GM23248 (cell line): ENCODE results near the gene CTNNA3. TPM values are rescaled to one million over a fixed set of nuclear protein-coding genes. Genes with fewer than 3 reads are reported as not detected.
A peak's percentile ranks its signal among the peaks of the same experiment; 100 is the strongest.

Experiments
- DNase-seq: peaks from one replicate; pipeline ENCODE4 v3.0.0-alpha.2; 2015
- H2AFZ ChIP-seq: fragments of 200-600 bp; sonication (generic); 2 replicates; pipeline ENCODE4 v1.6.1; 2016; ENCODE audit warnings: antibody characterized with exemption
- H3F3A ChIP-seq: fragments of 200-600 bp; sonication (generic); 2 replicates; pipeline ENCODE4 v1.6.1; 2016; ENCODE audit warnings: mild to moderate bottlenecking, antibody characterized with exemption, mixed run types; ENCODE audit not compliant: insufficient read depth
- H3K27ac ChIP-seq: fragments of 200-600 bp; sonication (generic); 2 replicates; pipeline ENCODE4 v1.5.1; 2016; ENCODE audit warnings: mild to moderate bottlenecking
- H3K27me3 ChIP-seq: fragments of 200-600 bp; sonication (generic); replicated peaks from 2 replicates; pipeline ENCODE4 v1.6.1; 2016; ENCODE audit warnings: mild to moderate bottlenecking; ENCODE audit not compliant: insufficient read depth
- H3K36me3 ChIP-seq: fragments of 200-600 bp; sonication (generic); 2 replicates; pipeline ENCODE4 v1.6.1; 2016; ENCODE audit warnings: low read depth, mild to moderate bottlenecking
- H3K4me1 ChIP-seq: fragments of 200-600 bp; sonication (generic); 2 replicates; pipeline ENCODE4 v1.6.1; 2016; ENCODE audit warnings: mild to moderate bottlenecking; ENCODE audit not compliant: insufficient read depth
- H3K4me2 ChIP-seq: fragments of 200-600 bp; sonication (generic); one replicate; pipeline ENCODE4 v1.6.1; 2016; ENCODE audit warnings: mild to moderate bottlenecking; ENCODE audit not compliant: unreplicated experiment
- H3K4me3 ChIP-seq: fragments of 200-600 bp; sonication (generic); 2 replicates; pipeline ENCODE4 v1.5.1; 2016; ENCODE audit warnings: mild to moderate bottlenecking
- H3K79me2 ChIP-seq: fragments of 200-600 bp; sonication (generic); 2 replicates; pipeline ENCODE4 v1.6.1; 2016; ENCODE audit warnings: mild to moderate bottlenecking; ENCODE audit not compliant: insufficient read depth
- H3K9ac ChIP-seq: fragments of 200-600 bp; sonication (generic); 2 replicates; pipeline ENCODE4 v1.6.1; 2016; ENCODE audit warnings: mild to moderate bottlenecking
- H3K9me2 ChIP-seq: fragments of 200-600 bp; sonication (generic); 2 replicates; pipeline ENCODE4 v1.6.1; 2016; ENCODE audit warnings: mixed run types, mild to moderate bottlenecking, moderate library complexity; ENCODE audit not compliant: insufficient read depth
- H3K9me3 ChIP-seq: fragments of 200-600 bp; sonication (generic); one replicate; pipeline ENCODE4 v1.6.1; 2017; ENCODE audit warnings: low read depth
- H4K20me1 ChIP-seq: fragments of 200-600 bp; sonication (generic); 2 replicates; pipeline ENCODE4 v1.6.0; 2016; ENCODE audit not compliant: insufficient read depth
- EZH2 ChIP-seq: fragments of 200-600 bp; sonication (generic); IDR thresholded peaks from 2 replicates; pipeline ENCODE4 v1.6.1; 2018; ENCODE audit warnings: antibody characterized with exemption, mild to moderate bottlenecking; ENCODE audit not compliant: insufficient read depth, poor library complexity, severe bottlenecking
- EZH2phosphoT487 ChIP-seq: fragments of 200-600 bp; sonication (generic); IDR thresholded peaks from 2 replicates; pipeline ENCODE4 v1.6.1; 2018; ENCODE audit warnings: antibody characterized with exemption, moderate library complexity, mild to moderate bottlenecking, low read depth; ENCODE audit not compliant: insufficient read depth
- WGBS, 2 experiments: methylation state at CpG; one replicate each; pipeline ENCODE4 v1.1.6; 2015 to 2017; ENCODE audit warnings: low lambda C conversion rate in 2 of 2, low coverage in 1 of 2; ENCODE audit errors: missing lambda C conversion rate in 2 of 2; 5-methylcytosine and 5-hydroxymethylcytosine counted together
- in situ Hi-C: fragments of 300-500 bp; cut with MboI; formaldehyde crosslinking; loops from 2 replicates; pipeline ENCODE4 v1.15.0; 2020
- polyA plus RNA-seq: library from polyadenylated mRNA; unstranded; fragments of >200 nt; fragmentation: Nextera tagmentation; extraction: Ambion mirVana; gene quantifications from 2 replicates; pipeline ENCODE4 v1.2.1, GENCODE V29; 2016
- total RNA-seq: library from RNA; depleted of rRNA; stranded (reverse); fragments of >200 nt; shearing (Covaris generic); gene quantifications from 2 replicates; pipeline ENCODE4 v1.2.3, GENCODE V29; 2014

CTNNA3 gene
- total and polyA plus RNA-seq, 2 experiments from 2014 or later, result not detected

DNA sequence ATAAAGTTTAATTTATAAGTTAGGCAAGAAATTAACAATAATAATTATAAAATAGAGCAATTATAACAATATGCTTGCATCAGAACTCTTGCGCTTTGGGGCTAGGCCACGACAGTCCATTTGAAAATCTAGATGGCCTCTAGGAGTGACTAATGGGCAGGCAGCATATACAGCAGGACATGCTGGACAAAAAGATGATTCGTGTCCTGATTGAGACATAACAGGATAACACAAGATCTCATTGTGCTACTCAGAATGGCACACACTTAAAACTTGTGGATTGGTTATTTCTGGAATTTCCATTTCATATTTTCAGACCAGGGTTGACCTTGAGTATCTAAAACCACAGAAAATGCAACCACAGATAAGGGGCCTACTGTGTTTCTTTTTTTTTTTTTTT lies 27.5 kb downstream of the CTNNA3 start:
- Histone ChIP-seq H3K9me3 (no peaks in the 10 kb centered on the region), H2AFZ (no peak overlapping the region), H3K4me1 (no peaks in the 10 kb centered on the region), H3K36me3 (no peaks in the 10 kb centered on the region), H4K20me1 (no peaks in the 10 kb centered on the region), H3K27me3 (peaks cover 10% of the 10 kb centered on the region; the same call in 1 of the 2 replicates), H3K27ac (no peak overlapping the region), H3K9ac (no peak overlapping the region), H3K4me3 (no peak overlapping the region), H3F3A (no peaks in the 10 kb centered on the region), H3K9me2 (no peaks in the 10 kb centered on the region), H3K4me2 (no peak overlapping the region), H3K79me2 (no peaks in the 10 kb centered on the region)
- peak; percentile 21 for DNase-seq
- in situ Hi-C loops, result no loop called here
- WGBS, 2 experiments, result 63 to 69% methylated on average over 3 of the region's 3 CpGs
- no peak for TF ChIP-seq EZH2phosphoT487
- no peak for TF ChIP-seq EZH2

DNA sequence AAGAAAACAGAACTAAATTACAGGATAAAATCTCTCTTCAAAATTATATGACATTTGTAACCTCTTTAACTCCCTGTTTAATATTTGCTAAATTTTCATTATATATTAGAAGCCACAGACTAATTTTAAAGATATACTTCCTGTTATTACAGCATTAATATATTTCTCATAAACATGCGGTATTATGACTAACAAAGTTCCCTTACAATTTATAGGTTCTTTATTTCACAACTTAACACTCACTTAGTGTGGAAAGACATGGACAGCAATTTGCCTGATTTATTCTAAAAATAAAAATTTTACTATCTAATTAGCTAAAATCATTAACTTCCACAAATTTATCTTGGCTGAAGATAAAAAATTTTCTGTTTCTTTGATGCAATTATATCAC lies 29.0 kb downstream of the CTNNA3 start:
- Histone ChIP-seq H4K20me1 (no peaks in the 10 kb centered on the region), H2AFZ (no peak overlapping the region), H3K27ac (no peak overlapping the region), H3K4me2 (no peak overlapping the region), H3K36me3 (no peaks in the 10 kb centered on the region), H3K9me3 (no peaks in the 10 kb centered on the region), H3K4me3 (no peak overlapping the region), H3F3A (no peaks in the 10 kb centered on the region), H3K79me2 (no peaks in the 10 kb centered on the region), H3K9ac (no peak overlapping the region), H3K4me1 (no peaks in the 10 kb centered on the region), H3K27me3 (peaks cover 10% of the 10 kb centered on the region; the same call in 1 of the 2 replicates), H3K9me2 (no peaks in the 10 kb centered on the region)
- in situ Hi-C loops, result no loop called here
- WGBS, 2 experiments, result 86 to 90% methylated on average over 1 of the region's 1 CpG
- TF ChIP-seq EZH2phosphoT487 (no peak), EZH2 (no peak)
- no peak for DNase-seq

DNA sequence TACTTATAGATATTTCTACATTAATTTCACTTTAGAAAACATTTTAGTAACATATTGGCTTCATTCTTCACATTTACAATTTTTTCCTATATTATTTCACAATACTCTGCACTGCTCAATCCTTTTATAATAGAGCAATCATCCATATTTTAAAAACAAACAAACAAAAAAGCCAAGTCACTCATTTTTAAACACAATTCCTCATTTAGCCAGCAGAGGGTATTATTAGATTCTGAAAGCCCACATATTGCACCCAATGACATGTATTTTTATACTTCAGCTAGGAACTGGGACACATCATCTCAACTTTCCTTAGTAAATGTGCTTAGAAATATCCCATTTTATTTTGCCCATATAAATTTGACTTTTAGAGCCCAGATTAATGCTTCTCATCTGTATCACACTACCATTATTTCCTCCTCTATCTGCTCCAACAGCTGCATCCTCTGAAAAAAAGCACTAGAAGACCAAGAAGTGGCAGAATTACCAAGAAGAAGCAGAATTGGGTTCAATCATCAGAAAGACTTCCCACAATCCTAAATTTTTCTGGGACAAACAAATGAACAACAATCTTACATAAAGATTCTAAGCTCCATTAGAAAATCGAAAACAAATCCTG lies 29.5 kb downstream of the CTNNA3 start:
- peak; percentile 48 for DNase-seq
- H3K36me3 ChIP-seq, result no peaks in the 10 kb centered on the region
- H2AFZ ChIP-seq, result no peak overlapping the region
- H3K9me2 ChIP-seq, result no peaks in the 10 kb centered on the region
- peaks cover 10% of the 10 kb centered on the region; the same call in 1 of the 2 replicates for H3K27me3 ChIP-seq
- H3K27ac ChIP-seq, result no peak overlapping the region
- no peak overlapping the region for H3K4me3 ChIP-seq
- 57 to 61% methylated on average over 1 of the region's 1 CpG for WGBS, 2 experiments
- TF ChIP-seq EZH2 (no peak), EZH2phosphoT487 (no peak)
- H3K4me2 ChIP-seq, result no peak overlapping the region
- H3F3A ChIP-seq, result no peaks in the 10 kb centered on the region
- in situ Hi-C loops, result no loop called here
- H3K79me2 ChIP-seq, result no peaks in the 10 kb centered on the region
- H3K9ac ChIP-seq, result no peak overlapping the region
- H3K9me3 ChIP-seq, result no peaks in the 10 kb centered on the region
- H3K4me1 ChIP-seq, result no peaks in the 10 kb centered on the region
- H4K20me1 ChIP-seq, result no peaks in the 10 kb centered on the region

DNA sequence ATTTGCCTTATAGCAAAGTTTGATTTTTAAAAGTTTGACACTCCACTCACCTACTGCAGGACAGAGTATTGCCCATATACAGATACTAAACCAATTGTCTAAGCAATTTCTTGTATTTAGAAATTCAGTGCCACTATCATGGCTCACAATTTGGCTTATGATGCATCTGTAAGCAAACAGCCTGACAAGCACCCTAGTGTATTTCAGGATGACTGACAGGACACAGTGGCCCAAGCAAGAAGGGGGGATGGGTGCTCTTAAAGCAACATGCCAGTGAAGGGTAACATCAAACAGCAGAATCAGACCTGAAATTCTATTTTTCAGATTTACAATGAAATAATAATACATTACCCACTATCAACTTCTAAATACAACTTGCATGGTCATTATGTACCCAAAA lies 30.5 kb downstream of the CTNNA3 start:
- TF ChIP-seq EZH2phosphoT487, result no peak
- TF ChIP-seq EZH2, result no peak
- Histone ChIP-seq H2AFZ (no peak overlapping the region), H3K9ac (no peak overlapping the region), H3K36me3 (no peaks in the 10 kb centered on the region), H3K27me3 (peaks cover 10% of the 10 kb centered on the region; the same call in 1 of the 2 replicates), H3F3A (no peaks in the 10 kb centered on the region), H3K79me2 (no peaks in the 10 kb centered on the region), H3K9me3 (no peaks in the 10 kb centered on the region), H3K4me2 (no peak overlapping the region), H4K20me1 (no peaks in the 10 kb centered on the region), H3K4me1 (no peaks in the 10 kb centered on the region), H3K9me2 (no peaks in the 10 kb centered on the region), H3K27ac (no peak overlapping the region), H3K4me3 (no peak overlapping the region)
- no peak for DNase-seq
- in situ Hi-C loops, result no loop called here

DNA sequence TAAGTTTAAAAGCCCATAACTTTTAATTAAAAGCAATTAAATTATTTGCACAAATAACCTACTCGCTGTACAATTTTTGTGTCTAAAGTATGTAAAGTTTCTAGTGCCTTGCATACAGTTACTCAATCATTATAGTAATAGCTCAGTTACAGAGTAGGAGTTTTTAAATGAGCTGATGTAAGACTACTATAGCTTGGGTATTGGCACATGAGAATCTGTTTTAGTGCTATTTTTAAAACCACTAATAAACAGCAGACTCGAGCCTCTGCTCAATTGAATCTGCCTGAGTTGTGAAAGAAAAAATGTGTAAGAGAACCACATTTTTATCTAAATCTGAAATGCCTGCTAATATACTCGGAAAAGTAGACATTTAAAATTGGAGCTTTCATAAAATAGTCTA lies 31.1 kb downstream of the CTNNA3 start:
- peak; percentile 2 for DNase-seq
- Histone ChIP-seq H3K79me2 (no peaks in the 10 kb centered on the region), H3K27me3 (peaks cover 10% of the 10 kb centered on the region; the same call in 1 of the 2 replicates), H2AFZ (no peak overlapping the region), H3K9me2 (no peaks in the 10 kb centered on the region), H3K36me3 (no peaks in the 10 kb centered on the region), H3K9ac (no peak overlapping the region), H3K27ac (no peak overlapping the region), H3K4me2 (no peak overlapping the region), H3K4me1 (no peaks in the 10 kb centered on the region), H3K9me3 (no peaks in the 10 kb centered on the region), H3F3A (no peaks in the 10 kb centered on the region), H4K20me1 (no peaks in the 10 kb centered on the region), H3K4me3 (no peak overlapping the region)
- TF ChIP-seq EZH2 (no peak), EZH2phosphoT487 (no peak)
- 10 to 23% methylated on average over 3 of the region's 3 CpGs for WGBS, 2 experiments
- in situ Hi-C loops, result no loop called here
